Endothelial cell of hepatic sinusoid (primary cell): ENCODE data around the gene IDUA.

Source experiments
- in situ Hi-C: cut with HindIII; loops from 2 replicates; pipeline ENCODE4 v1.10.0; 2017; ENCODE audit warnings: low sequenced_read_pairs

Gene IDUA

GRCh38 chr4:986879-987623 is at the start of gene IDUA:
Gene IDUA, plus strand, starts transcription at chr4:987044. Its CDS starts 41 bp downstream, at chr4:987085.
- in situ Hi-C loops: no loop called here

GRCh38 chr4:939508-939907 is 47.3 kb upstream of the IDUA start:
- in situ Hi-C loops: loop anchor here (10.0 kb wide), 1 partner anchor 95 kb away; no protein-coding TSS in a partner anchor

GRCh38 chr4:945274-946102 is 41.4 kb upstream of the IDUA start:
- in situ Hi-C loops: no loop called here

GRCh38 chr4:946103-946450 is 40.8 kb upstream of the IDUA start:
- in situ Hi-C loops: no loop called here

- in situ Hi-C loops: no loop called here
Measured at GRCh38 chr4:946517-947471, 40.0 kb upstream of the IDUA start.

DNA sequence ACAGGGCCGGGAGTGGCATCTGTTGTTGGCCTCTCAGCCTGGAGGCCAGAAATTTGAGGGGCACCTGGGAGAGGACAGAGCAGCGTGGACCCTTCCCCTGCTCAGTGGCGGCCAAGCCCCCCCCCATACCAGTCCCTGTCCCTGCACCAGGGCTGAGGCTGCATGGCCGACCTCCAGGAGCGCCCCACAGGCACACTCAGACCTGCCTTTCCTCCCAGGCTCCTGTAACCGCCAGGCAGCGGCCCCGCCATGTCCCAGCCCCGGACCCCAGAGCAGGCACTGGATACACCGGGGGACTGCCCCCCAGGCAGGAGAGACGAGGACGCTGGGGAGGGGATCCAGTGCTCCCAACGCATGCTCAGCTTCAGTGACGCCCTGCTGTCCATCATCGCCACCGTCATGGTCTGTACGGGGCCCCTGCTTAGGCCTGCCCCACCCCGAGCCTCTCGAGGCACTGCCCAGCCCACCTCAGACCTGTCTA is 39.3 kb upstream of the IDUA start:
- in situ Hi-C loops: no loop called here

DNA sequence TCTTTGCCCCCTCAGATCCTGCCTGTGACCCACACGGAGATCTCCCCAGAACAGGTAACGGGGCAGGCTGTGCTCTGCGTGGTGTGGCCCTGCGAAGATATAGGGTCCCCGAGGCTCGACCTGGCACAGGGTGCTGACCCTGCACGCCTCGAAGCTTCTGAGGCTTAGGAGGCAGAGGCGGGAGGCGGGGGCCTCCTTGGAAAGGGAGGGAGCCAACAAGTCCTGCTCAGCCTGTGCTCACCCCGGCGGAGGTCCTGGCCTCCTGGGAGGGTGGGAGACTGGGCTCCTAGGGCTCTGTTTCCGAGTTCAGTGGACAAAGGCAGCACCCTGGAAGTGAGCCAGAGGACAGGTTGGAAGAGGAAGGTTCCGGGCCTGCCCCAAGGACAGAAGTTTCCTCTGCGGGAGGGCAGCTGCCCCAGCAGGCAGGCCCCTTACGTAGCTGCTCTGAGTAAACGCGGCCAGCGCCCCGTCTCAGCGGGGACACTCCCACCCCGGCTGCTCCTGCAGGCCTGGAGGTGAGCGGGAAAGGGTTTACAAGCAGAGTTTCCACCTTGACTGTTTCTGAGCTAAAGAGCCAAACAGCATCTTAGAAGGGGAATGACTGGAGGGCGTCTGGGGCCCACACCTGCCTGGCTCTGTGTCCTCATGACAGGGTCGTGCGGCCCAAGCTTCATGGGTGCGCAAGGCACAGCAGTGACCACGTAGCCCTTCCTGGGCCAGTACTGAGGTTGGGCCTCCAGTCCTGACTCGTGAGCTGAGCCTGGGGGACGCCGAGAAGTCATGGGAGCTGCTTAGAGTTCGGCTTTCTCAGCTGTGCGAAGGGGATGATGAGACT is 38.5 kb upstream of the IDUA start:
- in situ Hi-C loops: no loop called here

- in situ Hi-C loops: no loop called here
Measured at GRCh38 chr4:948936-949300, 37.9 kb upstream of the IDUA start.

GRCh38 chr4:949656-950055 is 37.2 kb upstream of the IDUA start:
- in situ Hi-C loops: no loop called here

DNA sequence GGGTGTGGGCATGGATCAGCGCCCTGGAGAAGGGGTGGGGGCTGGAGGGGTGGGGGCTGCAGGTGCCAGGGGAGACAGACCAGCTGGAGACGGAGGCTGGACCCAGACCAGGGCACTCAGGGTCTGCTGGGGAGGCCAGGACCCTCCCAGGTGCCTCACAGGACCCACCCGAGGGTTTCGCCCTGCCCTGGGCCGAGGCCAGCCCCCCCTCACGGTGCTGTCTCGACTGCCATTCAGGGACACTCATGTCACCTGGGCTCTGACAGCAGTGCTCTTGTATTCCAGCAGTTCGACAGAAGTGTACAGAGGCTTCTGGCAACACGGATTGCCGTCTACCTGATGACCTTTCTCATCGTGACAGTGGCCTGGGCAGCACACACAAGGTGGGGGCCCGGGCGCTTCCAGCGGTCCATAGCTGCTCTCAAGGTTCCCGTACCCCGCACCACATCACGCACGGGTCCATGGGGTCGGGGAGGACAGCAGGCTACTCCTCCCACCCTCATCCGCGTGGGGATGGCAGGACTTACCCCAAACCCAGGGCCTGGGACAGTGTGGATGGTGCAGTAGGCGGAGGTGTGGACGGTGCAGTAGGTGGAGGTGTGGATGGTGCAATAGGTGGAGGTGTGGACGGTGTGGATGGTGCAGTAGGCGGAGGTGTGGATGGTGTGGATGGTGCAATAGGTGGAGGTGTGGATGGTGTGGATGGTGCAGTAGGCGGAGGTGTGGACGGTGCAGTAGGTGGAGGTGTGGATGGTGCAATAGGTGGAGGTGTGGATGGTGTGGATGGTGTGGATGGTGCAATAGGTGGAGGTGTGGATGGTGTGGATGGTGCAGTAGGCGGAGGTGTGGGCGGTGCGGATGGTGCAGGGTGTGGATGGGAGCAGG is 36.5 kb upstream of the IDUA start:
- in situ Hi-C loops: no loop called here

GRCh38 chr4:951186-951585 is 35.7 kb upstream of the IDUA start:
- in situ Hi-C loops: no loop called here

GRCh38 chr4:951594-952468 is 35.0 kb upstream of the IDUA start:
- in situ Hi-C loops: no loop called here

DNA sequence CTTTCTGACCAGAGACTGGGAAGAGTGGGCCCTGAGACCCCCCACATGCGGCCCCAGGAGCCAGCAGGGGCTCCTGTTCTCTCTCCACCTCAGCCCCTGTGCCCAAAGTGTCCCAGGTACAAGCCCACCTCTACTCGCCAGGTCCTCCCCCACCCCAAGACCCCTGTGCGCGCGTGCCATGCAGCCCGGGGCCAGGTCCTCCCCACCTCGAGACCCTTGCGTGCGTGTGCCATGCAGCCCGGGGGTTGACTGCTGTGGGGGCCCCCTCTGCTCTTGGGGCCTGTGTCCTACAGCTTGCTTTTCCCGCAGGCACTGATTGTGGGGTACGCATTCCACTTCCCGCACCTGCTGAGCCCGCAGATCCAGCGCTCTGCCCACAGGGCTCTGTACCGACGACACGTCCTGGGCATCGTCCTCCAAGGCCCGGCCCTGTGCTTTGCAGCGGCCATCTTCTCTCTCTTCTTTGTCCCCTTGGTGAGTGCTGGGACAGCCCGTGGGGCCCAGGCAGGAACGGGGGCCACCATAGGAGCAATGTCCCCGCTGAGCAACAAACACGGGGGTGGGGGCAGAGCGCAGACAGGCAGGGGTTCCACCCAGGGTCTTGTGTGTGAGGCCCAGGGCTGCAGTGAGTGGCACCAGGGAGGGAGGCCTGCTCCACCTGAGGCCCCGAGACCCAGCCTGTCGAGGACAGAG is 33.8 kb upstream of the IDUA start:
- in situ Hi-C loops: no loop called here

DNA sequence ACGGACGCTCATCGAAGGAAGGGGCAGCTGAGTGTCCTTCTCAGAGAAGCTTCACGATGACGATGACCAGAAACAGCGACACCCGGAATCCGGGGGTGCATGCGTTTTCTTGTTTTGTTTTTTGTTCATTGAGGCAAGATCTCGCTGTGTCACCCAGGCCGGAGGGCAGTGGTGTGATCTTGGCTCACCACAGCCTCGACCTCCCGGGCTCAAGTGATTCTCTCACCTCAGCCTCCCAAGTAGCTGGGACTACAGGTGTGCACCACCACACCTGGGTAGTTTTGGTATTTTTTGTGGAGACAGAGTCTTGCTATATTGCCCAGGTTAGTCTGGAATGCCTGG is 33.3 kb upstream of the IDUA start:
- in situ Hi-C loops: no loop called here

- in situ Hi-C loops: no loop called here
Measured at GRCh38 chr4:954211-955020, 32.4 kb upstream of the IDUA start.

DNA sequence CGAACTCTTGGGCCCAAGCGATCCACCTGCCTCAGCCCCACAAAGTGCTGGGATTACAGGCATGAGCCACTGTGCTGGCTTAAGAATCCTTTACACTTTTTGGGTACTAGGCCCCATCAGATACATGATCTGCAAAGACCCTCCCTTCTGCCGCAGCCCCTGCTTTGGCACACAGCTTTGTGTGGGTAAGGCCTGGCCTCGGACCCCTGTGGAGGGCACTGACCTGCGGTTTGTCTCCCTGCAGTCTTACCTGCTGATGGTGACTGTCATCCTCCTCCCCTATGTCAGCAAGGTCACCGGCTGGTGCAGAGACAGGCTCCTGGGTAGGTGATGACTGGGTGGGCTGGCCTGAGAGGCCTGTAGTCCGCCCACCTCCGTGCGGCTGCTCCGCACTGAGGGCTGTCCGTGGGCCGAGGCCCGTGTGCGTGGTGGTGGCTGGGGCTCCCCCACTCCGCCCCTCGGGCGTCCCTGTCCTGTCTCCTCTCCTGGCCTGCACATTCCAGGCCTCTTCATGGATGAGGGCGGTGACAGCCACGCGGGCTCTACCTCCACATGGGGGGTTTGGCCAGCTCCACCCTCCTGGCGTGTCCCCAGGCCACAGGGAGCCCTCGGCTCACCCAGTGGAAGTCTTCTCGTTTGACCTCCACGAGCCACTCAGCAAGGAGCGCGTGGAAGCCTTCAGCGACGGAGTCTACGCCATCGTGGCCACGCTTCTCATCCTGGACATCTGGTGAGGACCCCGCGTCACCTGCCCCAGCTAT is 31.5 kb upstream of the IDUA start:
- in situ Hi-C loops: no loop called here
